ENCODE results near the gene EFTUD2. TPM values are rescaled to one million over a fixed set of nuclear protein-coding genes. Genes with fewer than 3 reads are reported as not detected.

The EFTUD2 gene
- total and polyA plus RNA-seq, 2 donors (not counting 1 experiment from before 2014, with no cell fraction given): 88.0 to 154 TPM

DNA sequence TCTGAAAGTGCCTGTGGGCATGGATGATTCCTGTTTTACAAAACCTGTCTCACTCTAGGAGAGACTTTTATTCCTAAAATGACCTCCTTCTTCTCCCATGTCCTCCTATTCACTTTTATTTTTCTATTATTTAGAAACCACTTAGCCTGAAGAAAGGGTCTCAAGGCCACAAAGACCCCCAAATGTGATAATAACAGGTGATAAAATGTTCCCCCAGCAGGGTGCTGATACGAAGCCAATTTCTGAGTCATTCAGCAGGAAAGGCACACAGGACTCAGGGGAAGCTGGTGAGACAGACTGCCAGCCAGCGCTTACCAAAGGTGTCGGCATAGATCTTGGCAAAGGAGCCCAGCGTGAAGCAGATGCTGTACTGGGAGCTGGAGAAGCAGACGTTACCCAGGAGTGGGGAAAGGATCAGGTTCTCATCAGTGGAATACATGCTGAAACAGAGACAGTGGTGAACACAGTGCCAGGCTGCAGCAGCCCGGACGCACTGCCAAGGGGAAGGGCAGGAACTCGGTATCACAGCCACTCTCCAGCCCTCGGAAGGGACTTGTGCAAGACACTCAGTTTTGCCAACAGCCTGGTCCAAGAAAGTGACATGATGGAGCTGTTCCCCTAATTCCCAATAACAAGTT lies 27.0 kb downstream of the EFTUD2 start:
- Histone ChIP-seq H4K20me1 (ENCODE audit: control insufficient read depth, extremely low read depth, insufficient read depth, low read length) (no peaks in the 10 kb centered on the region), H3K79me2 (ENCODE audit: control insufficient read depth, insufficient read depth, low read length) (no peaks in the 10 kb centered on the region), H3K4me2 (ENCODE audit: extremely low read depth, insufficient read depth, low read length) (no peak overlapping the region), H2AFZ (ENCODE audit: low read length) (no peak overlapping the region), H3K27ac (ENCODE audit: insufficient read depth, low read length) (no peak overlapping the region), H3K4me3 (replicated peaks in 1 of 4; ENCODE audit: control extremely low read depth in 1 of 4, insufficient read depth in 1 of 4, low read depth in 3 of 4, low read length in 4 of 4) (no peak overlapping the region), H3K9me3 (ENCODE audit: control insufficient read depth, insufficient read depth, low read depth, low read length) (no peaks in the 10 kb centered on the region), H3K9ac (ENCODE audit: insufficient read depth, low read length) (no peak overlapping the region), H3K36me3 (ENCODE audit: control insufficient read depth, insufficient read depth, low read length) (peaks cover 14% of the 10 kb centered on the region), H3K27me3 (ENCODE audit: control insufficient read depth, insufficient read depth, low read length) (no peaks in the 10 kb centered on the region), H3K4me1 (ENCODE audit: control insufficient read depth, extremely low read depth, insufficient read depth, low read length) (peaks cover 3% of the 10 kb centered on the region)
- DNase-seq (ENCODE audit: low read depth in 2 of 2): no peak
- TF ChIP-seq EZH2 (IDR thresholded peaks at IDR 0.05; ENCODE audit: low read length, missing control alignments): no peak
- TF ChIP-seq, protein P1, sequence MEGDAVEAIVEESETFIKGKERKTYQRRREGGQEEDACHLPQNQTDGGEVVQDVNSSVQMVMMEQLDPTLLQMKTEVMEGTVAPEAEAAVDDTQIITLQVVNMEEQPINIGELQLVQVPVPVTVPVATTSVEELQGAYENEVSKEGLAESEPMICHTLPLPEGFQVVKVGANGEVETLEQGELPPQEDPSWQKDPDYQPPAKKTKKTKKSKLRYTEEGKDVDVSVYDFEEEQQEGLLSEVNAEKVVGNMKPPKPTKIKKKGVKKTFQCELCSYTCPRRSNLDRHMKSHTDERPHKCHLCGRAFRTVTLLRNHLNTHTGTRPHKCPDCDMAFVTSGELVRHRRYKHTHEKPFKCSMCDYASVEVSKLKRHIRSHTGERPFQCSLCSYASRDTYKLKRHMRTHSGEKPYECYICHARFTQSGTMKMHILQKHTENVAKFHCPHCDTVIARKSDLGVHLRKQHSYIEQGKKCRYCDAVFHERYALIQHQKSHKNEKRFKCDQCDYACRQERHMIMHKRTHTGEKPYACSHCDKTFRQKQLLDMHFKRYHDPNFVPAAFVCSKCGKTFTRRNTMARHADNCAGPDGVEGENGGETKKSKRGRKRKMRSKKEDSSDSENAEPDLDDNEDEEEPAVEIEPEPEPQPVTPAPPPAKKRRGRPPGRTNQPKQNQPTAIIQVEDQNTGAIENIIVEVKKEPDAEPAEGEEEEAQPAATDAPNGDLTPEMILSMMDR (conservative IDR thresholded peaks at IDR 0.05 in 1 of 2, IDR thresholded peaks at IDR 0.05 in 1 of 2; ENCODE audit: low read depth in 1 of 2, low read length in 2 of 2): no peak

DNA sequence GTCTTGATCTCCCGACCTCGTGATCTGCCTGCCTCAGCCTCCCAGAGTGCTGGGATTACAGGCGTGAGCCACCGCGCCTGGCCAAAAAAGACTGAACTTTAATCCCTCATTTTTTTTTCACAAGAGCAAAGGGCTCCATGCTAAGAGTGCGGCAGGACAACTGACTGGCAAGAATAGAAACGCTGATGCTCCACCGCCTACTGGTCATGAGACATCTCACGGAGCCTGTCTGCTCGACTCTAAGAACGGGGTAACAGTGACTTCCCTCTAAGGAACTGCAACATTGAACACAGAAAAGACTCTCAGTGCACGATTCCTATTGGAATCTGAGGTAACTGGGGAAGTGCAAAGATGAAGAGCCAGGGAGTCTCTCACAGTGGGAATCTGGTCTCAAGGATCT lies 27.7 kb downstream of the EFTUD2 start:
- no peak overlapping the region for H2AFZ ChIP-seq (ENCODE audit: low read length)
- H4K20me1 ChIP-seq (ENCODE audit: control insufficient read depth, extremely low read depth, insufficient read depth, low read length): no peaks in the 10 kb centered on the region
- H3K4me2 ChIP-seq (ENCODE audit: extremely low read depth, insufficient read depth, low read length): no peak overlapping the region
- H3K4me3 ChIP-seq (replicated peaks in 1 of 4; ENCODE audit: control extremely low read depth in 1 of 4, insufficient read depth in 1 of 4, low read depth in 3 of 4, low read length in 4 of 4): no peak overlapping the region
- no peak for DNase-seq (ENCODE audit: low read depth in 2 of 2)
- no peaks in the 10 kb centered on the region for H3K79me2 ChIP-seq (ENCODE audit: control insufficient read depth, insufficient read depth, low read length)
- H3K27ac ChIP-seq (ENCODE audit: insufficient read depth, low read length): no peak overlapping the region
- no peaks in the 10 kb centered on the region for H3K9me3 ChIP-seq (ENCODE audit: control insufficient read depth, insufficient read depth, low read depth, low read length)
- H3K27me3 ChIP-seq (ENCODE audit: control insufficient read depth, insufficient read depth, low read length): no peaks in the 10 kb centered on the region
- TF ChIP-seq EZH2 (IDR thresholded peaks at IDR 0.05; ENCODE audit: low read length, missing control alignments): no peak
- TF ChIP-seq, protein P1 (conservative IDR thresholded peaks at IDR 0.05 in 1 of 2, IDR thresholded peaks at IDR 0.05 in 1 of 2; ENCODE audit: low read depth in 1 of 2, low read length in 2 of 2): no peak
- H3K36me3 ChIP-seq (ENCODE audit: control insufficient read depth, insufficient read depth, low read length): peaks cover 12% of the 10 kb centered on the region
- H3K4me1 ChIP-seq (ENCODE audit: control insufficient read depth, extremely low read depth, insufficient read depth, low read length): peaks cover 3% of the 10 kb centered on the region
- no peak overlapping the region for H3K9ac ChIP-seq (ENCODE audit: insufficient read depth, low read length)

- Histone ChIP-seq H3K27me3 (ENCODE audit: control insufficient read depth, insufficient read depth, low read length) (no peaks in the 10 kb centered on the region), H3K36me3 (ENCODE audit: control insufficient read depth, insufficient read depth, low read length) (peaks cover 15% of the 10 kb centered on the region), H3K79me2 (ENCODE audit: control insufficient read depth, insufficient read depth, low read length) (no peaks in the 10 kb centered on the region), H3K9ac (ENCODE audit: insufficient read depth, low read length) (no peak overlapping the region), H3K4me1 (ENCODE audit: control insufficient read depth, extremely low read depth, insufficient read depth, low read length) (peaks cover 3% of the 10 kb centered on the region), H2AFZ (ENCODE audit: low read length) (no peak overlapping the region), H3K4me3 (replicated peaks in 1 of 4; ENCODE audit: control extremely low read depth in 1 of 4, insufficient read depth in 1 of 4, low read depth in 3 of 4, low read length in 4 of 4) (no peak overlapping the region), H3K9me3 (ENCODE audit: control insufficient read depth, insufficient read depth, low read depth, low read length) (no peaks in the 10 kb centered on the region), H4K20me1 (ENCODE audit: control insufficient read depth, extremely low read depth, insufficient read depth, low read length) (no peaks in the 10 kb centered on the region), H3K4me2 (ENCODE audit: extremely low read depth, insufficient read depth, low read length) (no peak overlapping the region), H3K27ac (ENCODE audit: insufficient read depth, low read length) (no peak overlapping the region)
- TF ChIP-seq, protein P1 (conservative IDR thresholded peaks at IDR 0.05 in 1 of 2, IDR thresholded peaks at IDR 0.05 in 1 of 2; ENCODE audit: low read depth in 1 of 2, low read length in 2 of 2): no peak
- TF ChIP-seq EZH2 (IDR thresholded peaks at IDR 0.05; ENCODE audit: low read length, missing control alignments): no peak
- DNase-seq (ENCODE audit: low read depth in 2 of 2): no peak
Measured at GRCh38 chr17:44867841-44868240, 31.4 kb downstream of the EFTUD2 start.

Measured in fibroblast of lung (primary cell).